ENCODE data around the gene ELANE.

DNA sequence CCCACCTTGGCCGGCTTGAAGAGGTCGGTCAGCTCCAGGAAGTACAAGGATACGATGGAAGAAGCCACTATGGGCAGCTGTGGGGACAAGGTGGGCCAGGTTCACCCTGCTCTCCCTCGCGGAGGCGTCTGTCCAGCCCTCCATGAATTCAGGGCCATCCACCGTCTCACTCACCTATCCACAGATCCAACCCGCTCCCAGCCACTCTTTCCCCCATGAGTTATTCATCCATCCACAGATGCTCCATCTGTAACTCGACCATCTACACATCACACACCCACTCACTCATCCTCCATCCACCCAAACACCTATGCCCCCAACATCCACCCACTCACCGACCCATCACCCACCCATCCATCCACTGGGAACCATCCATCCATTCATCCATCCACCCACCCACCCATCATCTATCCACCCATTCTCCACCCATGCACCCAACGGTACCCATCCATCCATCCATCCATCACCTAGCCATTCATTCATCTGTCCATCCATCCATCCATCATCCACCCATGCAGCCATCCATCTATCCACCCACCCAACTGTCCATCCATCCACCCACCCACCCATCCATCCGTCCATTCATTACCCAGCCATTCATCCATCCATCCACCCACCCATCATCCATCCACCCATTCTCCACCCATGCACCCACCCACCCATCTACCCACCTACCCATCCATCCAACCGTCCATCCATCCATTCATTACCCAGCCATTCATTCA is 36.2 kb upstream of the ELANE start:
- TF ChIP-seq CBX5 (IDR thresholded peaks at IDR 0.05; ENCODE audit: borderline replicate concordance, low read depth) (no peak), CHD4 (IDR thresholded peaks at IDR 0.05; ENCODE audit: insufficient read depth, insufficient replicate concordance, low read depth, low read length, poor library complexity, severe bottlenecking) (no peak), ZNF584 (CRISPR knock-in tag; IDR thresholded peaks at IDR 0.05; ENCODE audit: low read depth) (no peak), KHSRP (IDR thresholded peaks at IDR 0.05) (no peak), GABPB1 (CRISPR knock-in tag; IDR thresholded peaks at IDR 0.05) (no peak), ZNF24 (IDR thresholded peaks at IDR 0.05) (no peak), XRCC5 (IDR thresholded peaks at IDR 0.05; ENCODE audit: low read depth, low read length) (no peak), SP2 (IDR thresholded peaks at IDR 0.05; ENCODE audit: extremely low read depth, low read depth, low read length, poor library complexity, severe bottlenecking) (no peak), POLR2A (conservative IDR thresholded peaks at IDR 0.05) (no peak), ZNF133 (CRISPR knock-in tag; IDR thresholded peaks at IDR 0.05) (no peak), ZFP1 (CRISPR knock-in tag; IDR thresholded peaks at IDR 0.05) (no peak), GABPA (tag; conservative IDR thresholded peaks at IDR 0.05; ENCODE audit: low read depth) (no peak), MEIS2 (IDR thresholded peaks at IDR 0.05; ENCODE audit: partially characterized antibody) (no peak)
- TF ChIP-seq, protein P1, sequence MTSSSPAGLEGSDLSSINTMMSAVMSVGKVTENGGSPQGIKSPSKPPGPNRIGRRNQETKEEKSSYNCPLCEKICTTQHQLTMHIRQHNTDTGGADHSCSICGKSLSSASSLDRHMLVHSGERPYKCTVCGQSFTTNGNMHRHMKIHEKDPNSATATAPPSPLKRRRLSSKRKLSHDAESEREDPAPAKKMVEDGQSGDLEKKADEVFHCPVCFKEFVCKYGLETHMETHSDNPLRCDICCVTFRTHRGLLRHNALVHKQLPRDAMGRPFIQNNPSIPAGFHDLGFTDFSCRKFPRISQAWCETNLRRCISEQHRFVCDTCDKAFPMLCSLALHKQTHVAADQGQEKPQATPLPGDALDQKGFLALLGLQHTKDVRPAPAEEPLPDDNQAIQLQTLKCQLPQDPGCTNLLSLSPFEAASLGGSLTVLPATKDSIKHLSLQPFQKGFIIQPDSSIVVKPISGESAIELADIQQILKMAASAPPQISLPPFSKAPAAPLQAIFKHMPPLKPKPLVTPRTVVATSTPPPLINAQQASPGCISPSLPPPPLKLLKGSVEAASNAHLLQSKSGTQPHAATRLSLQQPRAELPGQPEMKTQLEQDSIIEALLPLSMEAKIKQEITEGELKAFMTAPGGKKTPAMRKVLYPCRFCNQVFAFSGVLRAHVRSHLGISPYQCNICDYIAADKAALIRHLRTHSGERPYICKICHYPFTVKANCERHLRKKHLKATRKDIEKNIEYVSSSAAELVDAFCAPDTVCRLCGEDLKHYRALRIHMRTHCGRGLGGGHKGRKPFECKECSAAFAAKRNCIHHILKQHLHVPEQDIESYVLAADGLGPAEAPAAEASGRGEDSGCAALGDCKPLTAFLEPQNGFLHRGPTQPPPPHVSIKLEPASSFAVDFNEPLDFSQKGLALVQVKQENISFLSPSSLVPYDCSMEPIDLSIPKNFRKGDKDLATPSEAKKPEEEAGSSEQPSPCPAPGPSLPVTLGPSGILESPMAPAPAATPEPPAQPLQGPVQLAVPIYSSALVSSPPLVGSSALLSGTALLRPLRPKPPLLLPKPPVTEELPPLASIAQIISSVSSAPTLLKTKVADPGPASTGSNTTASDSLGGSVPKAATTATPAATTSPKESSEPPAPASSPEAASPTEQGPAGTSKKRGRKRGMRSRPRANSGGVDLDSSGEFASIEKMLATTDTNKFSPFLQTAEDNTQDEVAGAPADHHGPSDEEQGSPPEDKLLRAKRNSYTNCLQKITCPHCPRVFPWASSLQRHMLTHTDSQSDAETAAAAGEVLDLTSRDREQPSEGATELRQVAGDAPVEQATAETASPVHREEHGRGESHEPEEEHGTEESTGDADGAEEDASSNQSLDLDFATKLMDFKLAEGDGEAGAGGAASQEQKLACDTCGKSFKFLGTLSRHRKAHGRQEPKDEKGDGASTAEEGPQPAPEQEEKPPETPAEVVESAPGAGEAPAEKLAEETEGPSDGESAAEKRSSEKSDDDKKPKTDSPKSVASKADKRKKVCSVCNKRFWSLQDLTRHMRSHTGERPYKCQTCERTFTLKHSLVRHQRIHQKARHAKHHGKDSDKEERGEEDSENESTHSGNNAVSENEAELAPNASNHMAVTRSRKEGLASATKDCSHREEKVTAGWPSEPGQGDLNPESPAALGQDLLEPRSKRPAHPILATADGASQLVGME (CRISPR knock-in tag; IDR thresholded peaks at IDR 0.05) = no peak
